ENCODE results near the gene HAPLN2. TPM values are rescaled to one million over a fixed set of nuclear protein-coding genes. Genes with fewer than 3 reads are reported as not detected.

Gene HAPLN2
- total RNA-seq, 6 experiments from 2014 or later, result not detected

DNA sequence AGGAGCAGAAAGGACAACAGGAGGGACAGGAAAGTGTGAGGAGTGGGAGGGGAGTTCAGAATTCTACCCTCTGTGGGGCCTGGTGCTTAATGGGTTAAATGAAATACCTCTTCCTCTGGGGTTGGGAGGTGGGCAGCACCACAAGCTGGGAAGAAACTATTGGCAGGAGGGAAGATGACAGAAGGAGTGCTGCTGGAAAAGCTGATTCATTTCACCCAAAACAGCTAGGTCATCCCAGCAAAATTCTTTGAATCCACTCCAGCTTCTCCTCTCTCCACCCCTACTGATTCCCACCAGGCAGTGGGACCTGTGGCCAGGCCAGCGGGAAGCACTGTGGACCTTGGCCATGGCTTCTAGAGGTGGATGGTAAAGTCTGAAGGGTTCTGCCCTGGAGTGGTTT is 35.5 kb downstream of the HAPLN2 start:
- Histone ChIP-seq H3K4me1 (peaks cover 0 to 6% (median 0%) of the 10 kb centered on the region in 4 donors), H3K27ac (no peak overlapping the region), H3K4me3 (no peak overlapping the region), H3K27me3 (no peaks in the 10 kb centered on the region), H3K9me3 (no peaks in the 10 kb centered on the region), H3K36me3 (no peaks in the 10 kb centered on the region)
- TF ChIP-seq, protein P1, sequence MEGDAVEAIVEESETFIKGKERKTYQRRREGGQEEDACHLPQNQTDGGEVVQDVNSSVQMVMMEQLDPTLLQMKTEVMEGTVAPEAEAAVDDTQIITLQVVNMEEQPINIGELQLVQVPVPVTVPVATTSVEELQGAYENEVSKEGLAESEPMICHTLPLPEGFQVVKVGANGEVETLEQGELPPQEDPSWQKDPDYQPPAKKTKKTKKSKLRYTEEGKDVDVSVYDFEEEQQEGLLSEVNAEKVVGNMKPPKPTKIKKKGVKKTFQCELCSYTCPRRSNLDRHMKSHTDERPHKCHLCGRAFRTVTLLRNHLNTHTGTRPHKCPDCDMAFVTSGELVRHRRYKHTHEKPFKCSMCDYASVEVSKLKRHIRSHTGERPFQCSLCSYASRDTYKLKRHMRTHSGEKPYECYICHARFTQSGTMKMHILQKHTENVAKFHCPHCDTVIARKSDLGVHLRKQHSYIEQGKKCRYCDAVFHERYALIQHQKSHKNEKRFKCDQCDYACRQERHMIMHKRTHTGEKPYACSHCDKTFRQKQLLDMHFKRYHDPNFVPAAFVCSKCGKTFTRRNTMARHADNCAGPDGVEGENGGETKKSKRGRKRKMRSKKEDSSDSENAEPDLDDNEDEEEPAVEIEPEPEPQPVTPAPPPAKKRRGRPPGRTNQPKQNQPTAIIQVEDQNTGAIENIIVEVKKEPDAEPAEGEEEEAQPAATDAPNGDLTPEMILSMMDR (IDR thresholded peaks at IDR 0.05), result no peak
- no peak for TF ChIP-seq POLR2A (IDR thresholded peaks at IDR 0.05)
- WGBS (ENCODE audit: insufficient coverage, low coverage, low lambda C conversion rate, missing lambda C conversion rate), result no CpG with 5 or more reads among the region's 1 CpG
- DNase-seq (no peak), ATAC-seq (no peak)
- intact Hi-C loops (cut with DNase I), result no loop called here

DNA sequence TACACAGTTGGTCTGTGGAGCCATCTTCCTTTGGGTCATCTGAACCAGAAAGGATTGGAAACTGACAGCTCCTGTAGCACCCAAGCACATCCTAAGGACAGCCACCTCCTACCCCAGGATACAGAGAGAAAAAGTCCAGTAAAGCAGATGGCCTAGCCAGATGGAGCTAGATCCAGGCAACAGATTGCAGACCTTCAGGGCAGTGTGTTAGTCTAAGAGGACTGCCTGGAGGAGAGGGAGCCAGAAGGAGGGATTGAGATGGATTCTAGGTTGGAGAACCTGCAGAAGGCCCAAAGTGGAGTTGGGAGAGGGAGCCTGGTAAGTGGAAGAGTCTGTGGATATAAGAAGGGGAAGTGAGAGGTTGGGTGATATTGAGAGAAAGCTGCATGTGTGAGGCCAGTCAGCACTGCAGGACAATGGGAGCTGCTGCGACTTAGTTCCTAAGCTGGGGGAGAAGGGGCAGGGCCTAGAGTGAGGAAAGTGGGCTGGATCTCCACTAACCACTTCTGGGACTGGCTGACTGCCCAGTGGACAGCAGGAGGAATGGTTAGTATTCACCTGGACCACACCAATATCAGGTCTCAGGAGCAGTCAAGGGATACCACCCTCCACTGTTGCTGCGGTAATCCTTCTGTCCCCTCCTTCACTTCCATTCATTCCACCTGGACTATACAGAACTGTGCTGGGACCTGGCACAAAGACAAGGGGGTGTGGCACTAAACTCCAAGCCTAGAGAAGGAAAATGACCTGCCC is 36.1 kb downstream of the HAPLN2 start:
- intact Hi-C loops (cut with DNase I), result no loop called here
- H3K27me3 ChIP-seq, result no peaks in the 10 kb centered on the region
- ATAC-seq (no peak), DNase-seq (no peak)
- H3K4me1 ChIP-seq, result peaks cover 0 to 8% (median 0%) of the 10 kb centered on the region in 4 donors
- no peak overlapping the region for H3K27ac ChIP-seq
- 33% methylated on average over 1 of the region's 2 CpGs for WGBS (ENCODE audit: insufficient coverage, low coverage, low lambda C conversion rate, missing lambda C conversion rate)
- H3K36me3 ChIP-seq, result no peaks in the 10 kb centered on the region
- TF ChIP-seq, protein P1 (IDR thresholded peaks at IDR 0.05), result no peak
- TF ChIP-seq POLR2A (IDR thresholded peaks at IDR 0.05), result no peak
- no peaks in the 10 kb centered on the region for H3K9me3 ChIP-seq
- no peak overlapping the region for H3K4me3 ChIP-seq

DNA sequence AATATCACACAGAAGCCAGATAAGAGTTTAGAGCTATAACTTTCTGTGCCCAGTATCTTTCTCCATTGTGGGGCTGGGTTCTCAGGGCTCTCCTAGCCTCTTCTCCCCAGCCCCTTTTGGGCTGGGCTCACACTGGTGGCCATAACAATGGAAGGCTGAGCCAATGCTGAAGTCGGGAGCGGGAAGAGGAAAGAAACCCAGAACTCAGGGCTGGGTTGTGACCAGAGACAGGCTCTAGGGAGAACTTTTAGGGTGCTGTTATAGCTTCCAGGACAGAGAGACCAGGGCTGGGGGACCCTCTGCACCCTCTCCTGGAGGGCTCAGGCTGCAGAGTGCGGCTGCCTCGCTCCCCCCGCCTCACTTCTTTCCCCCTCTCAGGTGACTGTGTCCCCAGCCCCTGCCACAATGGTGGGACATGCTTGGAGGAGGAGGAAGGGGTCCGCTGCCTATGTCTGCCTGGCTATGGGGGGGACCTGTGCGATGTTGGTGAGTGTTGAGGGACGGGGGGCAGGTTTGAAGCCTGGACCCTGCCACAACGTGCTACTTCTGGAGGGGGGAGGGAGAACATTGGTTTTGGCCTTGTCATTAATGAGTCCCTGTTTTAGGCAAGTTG is 36.8 kb downstream of the HAPLN2 start:
- H3K4me3 ChIP-seq, result no peak overlapping the region
- H3K27ac ChIP-seq, result no peak overlapping the region
- intact Hi-C loops (cut with DNase I), result no loop called here
- WGBS (ENCODE audit: insufficient coverage, low coverage, low lambda C conversion rate, missing lambda C conversion rate), result 25% methylated on average over 4 of the region's 9 CpGs
- ATAC-seq (no peak), DNase-seq (no peak)
- H3K9me3 ChIP-seq, result no peaks in the 10 kb centered on the region
- no peaks in the 10 kb centered on the region for H3K27me3 ChIP-seq
- H3K36me3 ChIP-seq, result no peaks in the 10 kb centered on the region
- no peak for TF ChIP-seq POLR2A (IDR thresholded peaks at IDR 0.05)
- TF ChIP-seq, protein P1 (IDR thresholded peaks at IDR 0.05), result no peak
- peaks cover 0 to 8% (median 0%) of the 10 kb centered on the region in 4 donors for H3K4me1 ChIP-seq

DNA sequence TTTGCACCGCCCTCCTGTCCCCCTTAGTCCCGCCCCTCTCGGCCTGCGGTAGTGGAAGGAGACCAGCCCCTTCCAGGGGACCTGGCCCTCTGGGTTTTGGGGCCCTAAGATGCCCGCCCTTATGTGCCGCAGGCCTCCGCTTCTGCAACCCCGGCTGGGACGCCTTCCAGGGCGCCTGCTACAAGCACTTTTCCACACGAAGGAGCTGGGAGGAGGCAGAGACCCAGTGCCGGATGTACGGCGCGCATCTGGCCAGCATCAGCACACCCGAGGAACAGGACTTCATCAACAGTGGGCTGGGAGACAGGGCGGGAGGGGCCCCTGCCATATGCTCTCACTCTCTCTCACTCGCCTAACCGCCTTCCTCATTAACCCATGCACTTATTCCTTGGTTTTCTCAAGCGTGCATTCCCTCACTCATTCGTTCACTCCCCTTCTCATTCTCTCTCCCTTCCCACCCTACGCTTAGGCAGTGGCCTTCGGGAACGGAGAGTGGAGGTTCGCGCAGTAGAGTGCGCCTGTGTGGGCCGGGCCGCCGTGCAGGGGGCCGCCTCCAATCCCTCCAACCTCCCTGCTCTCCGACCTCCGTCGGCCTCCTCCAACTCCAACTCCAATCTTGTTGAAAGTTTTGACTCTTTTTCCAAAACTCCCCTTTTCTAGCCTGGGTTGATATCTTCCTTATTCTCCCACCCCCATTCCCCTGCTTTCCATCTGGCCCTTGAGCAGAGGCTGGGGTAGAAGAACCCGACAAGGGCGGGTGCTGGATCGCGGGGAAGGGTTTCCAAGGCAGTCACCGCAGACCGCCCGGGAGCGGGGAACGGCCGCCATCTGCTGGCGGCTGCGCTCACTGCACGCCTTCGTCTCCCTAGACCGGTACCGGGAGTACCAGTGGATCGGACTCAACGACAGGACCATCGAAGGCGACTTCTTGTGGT is 37.9 kb downstream of the HAPLN2 start:
- H3K36me3 ChIP-seq, result no peaks in the 10 kb centered on the region
- 2% methylated on average over 34 of the region's 54 CpGs for WGBS (ENCODE audit: insufficient coverage, low coverage, low lambda C conversion rate, missing lambda C conversion rate)
- peaks cover 0 to 11% (median 2%) of the 10 kb centered on the region in 4 donors for H3K4me1 ChIP-seq
- DNase-seq (peak; percentile 72 to 76 (median 72)), ATAC-seq (peak; percentile 43 to 72 (median 64))
- H3K27ac ChIP-seq, result no peak overlapping the region
- no peak overlapping the region for H3K4me3 ChIP-seq
- no peaks in the 10 kb centered on the region for H3K27me3 ChIP-seq
- H3K9me3 ChIP-seq, result no peaks in the 10 kb centered on the region
- TF ChIP-seq, protein P1 (IDR thresholded peaks at IDR 0.05), result peak; percentile 80 to 97 (median 94)
- TF ChIP-seq POLR2A (IDR thresholded peaks at IDR 0.05), result no peak
- intact Hi-C loops (cut with DNase I), result no loop called here
